ENCODE results near the gene PPM1M.

Gene PPM1M

DNA sequence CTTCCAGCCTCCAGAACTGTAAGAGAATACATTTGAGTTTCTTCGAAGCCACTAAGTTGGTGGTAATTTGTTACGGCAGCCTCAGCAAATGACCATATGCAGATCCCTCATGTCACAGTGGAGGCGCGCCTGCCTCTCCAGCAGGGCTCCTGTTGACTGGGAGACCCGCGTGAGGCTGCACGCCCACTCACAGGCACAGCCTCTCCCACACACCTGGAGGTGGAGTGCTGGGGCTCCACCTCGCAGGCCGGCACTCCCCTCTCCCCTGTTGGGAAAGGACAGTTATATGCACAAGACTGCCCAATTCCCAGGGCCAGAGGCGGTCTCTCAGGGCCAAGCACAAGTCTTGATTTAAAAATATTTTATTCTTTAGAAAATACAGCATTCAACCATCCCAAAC is 17.3 kb upstream of the PPM1M start:
- no peak for TF ChIP-seq ZFX (IDR thresholded peaks at IDR 0.05)
- no peak overlapping the region for H3K27ac ChIP-seq

DNA sequence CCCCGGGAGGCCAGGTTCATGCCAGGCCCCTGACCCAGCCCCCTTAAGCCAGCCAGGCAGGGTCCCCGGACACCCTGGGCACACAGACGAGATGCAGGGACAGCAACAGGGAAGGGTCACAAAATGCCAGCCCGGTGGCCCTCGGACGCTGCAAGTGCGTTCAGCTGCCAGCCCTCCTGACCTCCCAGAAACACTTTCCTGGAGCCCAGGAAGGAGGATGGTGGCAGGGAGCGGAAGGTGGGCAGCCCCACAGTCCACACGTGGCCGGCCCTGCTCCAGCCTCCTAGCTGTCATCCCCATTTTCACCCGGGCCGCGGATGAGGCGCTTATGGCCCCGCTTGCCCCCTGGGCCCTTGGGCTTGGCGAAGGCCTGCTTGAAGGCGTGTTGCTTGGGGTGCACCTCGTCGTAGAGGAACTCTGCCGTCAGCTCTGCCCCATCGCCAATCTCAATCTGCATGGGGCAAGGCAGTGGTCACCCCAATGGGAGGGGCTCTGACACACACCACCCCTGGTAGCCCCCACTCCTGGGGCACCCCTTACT is 16.7 kb upstream of the PPM1M start:
- TF ChIP-seq ZFX (IDR thresholded peaks at IDR 0.05), result no peak
- TF ChIP-seq, protein P1, sequence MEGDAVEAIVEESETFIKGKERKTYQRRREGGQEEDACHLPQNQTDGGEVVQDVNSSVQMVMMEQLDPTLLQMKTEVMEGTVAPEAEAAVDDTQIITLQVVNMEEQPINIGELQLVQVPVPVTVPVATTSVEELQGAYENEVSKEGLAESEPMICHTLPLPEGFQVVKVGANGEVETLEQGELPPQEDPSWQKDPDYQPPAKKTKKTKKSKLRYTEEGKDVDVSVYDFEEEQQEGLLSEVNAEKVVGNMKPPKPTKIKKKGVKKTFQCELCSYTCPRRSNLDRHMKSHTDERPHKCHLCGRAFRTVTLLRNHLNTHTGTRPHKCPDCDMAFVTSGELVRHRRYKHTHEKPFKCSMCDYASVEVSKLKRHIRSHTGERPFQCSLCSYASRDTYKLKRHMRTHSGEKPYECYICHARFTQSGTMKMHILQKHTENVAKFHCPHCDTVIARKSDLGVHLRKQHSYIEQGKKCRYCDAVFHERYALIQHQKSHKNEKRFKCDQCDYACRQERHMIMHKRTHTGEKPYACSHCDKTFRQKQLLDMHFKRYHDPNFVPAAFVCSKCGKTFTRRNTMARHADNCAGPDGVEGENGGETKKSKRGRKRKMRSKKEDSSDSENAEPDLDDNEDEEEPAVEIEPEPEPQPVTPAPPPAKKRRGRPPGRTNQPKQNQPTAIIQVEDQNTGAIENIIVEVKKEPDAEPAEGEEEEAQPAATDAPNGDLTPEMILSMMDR (conservative IDR thresholded peaks at IDR 0.05), result no peak
- no peak overlapping the region for H3K27ac ChIP-seq

DNA sequence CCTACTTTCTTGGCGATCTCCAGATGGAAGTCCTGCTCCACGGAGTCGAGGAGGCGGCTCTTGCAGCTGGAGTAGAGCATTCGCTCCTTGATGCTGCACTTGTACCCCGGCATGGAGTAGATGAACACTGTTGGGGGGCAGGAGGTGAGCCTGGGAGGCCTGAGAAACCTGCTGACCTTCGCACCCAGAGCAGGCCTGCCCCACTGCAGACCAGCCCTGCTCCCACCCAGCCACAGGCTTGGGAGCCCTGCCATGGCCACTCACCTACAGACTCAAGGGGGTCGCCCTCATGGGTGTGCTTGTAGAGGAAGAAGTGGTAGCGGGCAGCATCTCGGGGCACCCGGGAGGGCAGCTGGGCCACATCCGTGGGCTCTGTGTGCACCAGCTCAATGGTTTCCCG is 15.9 kb upstream of the PPM1M start:
- TF ChIP-seq, protein P1 (conservative IDR thresholded peaks at IDR 0.05), result no peak
- no peak for TF ChIP-seq ZFX (IDR thresholded peaks at IDR 0.05)
- H3K27ac ChIP-seq, result no peak overlapping the region

DNA sequence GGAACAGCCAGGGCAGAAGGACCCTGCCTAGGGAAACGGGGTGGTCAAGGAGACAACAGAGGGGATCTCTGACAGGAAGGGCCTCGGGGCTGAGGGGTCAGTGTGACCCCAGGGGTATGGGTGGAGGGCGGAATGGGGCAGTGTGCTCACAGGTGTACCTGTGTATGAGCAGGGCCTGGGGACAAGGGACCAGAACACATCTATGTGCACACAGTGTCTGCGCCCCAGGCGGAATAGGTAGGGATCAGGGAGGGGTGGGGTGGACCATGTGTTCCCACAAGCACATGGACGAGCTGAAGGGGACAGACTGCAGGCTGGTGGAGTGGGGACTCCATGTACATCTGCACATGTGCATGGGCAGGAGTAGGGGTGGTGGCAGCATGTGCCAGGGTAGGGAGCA is 15.1 kb upstream of the PPM1M start:
- no peak for TF ChIP-seq ZFX (IDR thresholded peaks at IDR 0.05)
- TF ChIP-seq, protein P1 (conservative IDR thresholded peaks at IDR 0.05), result no peak
- H3K27ac ChIP-seq, result no peak overlapping the region

DNA sequence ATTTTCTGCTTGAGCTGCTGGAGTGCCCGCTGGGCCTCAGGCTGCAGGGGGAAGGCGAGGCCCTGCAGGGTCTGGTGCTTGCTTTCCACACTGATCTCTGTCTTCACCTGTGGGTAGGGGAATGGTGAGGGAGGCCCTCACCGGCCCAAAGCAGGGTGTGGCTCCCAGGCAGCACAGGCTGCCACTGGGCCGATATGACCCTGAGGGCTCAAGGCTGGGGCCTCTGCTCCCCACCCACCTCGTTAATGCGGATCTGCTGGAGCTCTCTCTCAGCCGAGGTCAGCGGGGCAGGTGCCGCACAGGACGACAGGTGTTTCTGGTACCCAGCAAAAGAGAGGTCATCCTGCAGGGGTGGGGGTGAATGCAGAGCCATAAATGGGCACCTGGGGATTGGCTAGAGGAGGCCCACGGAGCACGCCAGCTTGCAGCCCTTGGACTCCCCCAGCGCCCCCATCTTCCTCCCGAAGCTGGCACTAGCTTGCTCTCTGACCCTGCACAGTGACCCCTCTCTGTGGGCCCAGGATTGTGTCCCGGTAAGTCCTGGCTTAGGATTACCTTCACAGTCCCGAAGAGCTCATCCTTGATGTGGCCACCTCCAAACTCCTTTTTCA is 14.6 kb upstream of the PPM1M start:
- H3K27ac ChIP-seq, result no peak overlapping the region
- TF ChIP-seq, protein P1 (conservative IDR thresholded peaks at IDR 0.05), result no peak
- no peak for TF ChIP-seq ZFX (IDR thresholded peaks at IDR 0.05)

DNA sequence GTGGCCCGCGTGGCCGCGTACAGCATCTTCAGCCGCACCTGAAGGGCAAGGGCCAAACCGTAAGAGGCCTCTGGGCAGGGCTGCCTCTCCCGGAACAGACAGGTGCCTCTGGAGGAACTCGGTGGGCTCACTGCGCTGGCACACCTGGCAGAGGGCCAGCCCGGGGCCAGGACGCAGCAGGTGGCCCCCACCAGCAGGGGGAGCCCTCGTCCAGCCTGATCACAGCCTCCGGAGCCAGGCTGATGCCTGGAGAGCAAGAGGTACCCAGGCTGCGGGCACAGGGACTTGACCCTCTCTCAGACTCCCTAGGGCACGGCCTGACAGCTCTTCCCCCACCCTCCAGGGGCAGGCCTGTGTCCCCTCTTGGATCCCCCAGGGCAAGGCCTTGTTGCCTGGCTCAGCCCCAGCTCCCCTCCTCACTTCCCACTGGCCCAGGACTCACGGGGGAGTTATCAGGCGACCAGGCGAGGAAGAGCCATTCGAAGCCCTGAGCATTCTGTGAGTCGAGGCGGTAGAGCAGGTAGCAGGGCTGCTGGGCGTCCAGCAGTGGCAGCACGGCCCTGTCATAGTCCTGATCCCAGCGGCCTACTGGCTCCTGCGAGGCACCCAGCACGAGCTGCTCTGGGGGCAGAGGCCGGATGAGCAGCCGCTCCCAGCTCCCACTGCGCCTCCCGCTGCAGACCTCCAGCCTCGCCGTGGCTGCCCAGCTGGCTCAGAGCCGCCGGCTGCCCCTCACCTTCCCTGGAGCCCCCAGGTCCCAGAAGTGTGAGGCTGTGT is 13.9 kb upstream of the PPM1M start:
- H3K27ac ChIP-seq, result no peak overlapping the region
- TF ChIP-seq ZFX (IDR thresholded peaks at IDR 0.05), result no peak
- TF ChIP-seq, protein P1 (conservative IDR thresholded peaks at IDR 0.05), result peak; percentile 91

DNA sequence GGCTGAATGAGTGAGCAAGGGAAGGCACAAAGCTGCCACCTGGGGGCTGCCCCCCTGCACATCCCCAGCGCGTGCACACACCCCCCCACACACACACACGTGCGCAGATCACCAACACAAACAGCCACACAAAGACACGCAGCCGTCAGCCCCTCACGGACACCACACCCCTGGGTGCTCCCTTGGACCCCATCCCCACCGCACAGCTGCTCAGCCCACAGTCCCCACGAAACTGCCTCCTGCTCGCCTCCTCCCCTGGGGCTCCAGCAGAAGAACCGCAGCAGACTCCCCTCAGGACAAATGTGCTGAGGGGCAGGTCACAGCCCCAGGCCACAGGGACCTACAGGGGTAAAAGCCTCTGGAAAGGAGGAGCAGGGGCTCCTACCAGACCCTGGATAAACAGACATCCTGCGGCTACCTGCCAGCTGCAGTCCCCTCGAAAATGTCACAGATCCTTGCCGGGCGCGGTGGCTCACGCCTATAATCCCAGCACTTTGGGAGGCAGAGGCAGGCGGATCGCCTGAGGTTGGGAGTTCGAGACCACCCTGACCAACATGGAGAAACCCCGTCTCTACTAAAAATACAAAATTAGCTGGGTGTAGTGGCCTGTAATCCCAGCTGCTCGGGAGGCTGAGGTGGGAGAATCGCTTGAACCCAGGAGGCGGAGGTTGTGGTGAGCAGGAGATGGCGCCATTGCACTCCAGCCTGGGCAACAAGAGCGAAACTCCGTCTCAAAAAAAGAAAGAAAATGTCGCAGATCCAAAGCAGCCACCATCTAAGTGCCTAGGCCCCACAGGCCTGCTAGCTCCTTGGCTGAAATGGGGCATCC is 13.1 kb upstream of the PPM1M start:
- no peak overlapping the region for H3K27ac ChIP-seq
- TF ChIP-seq, protein P1 (conservative IDR thresholded peaks at IDR 0.05), result peak; percentile 18; the same call in 1 of the 2 replicates
- TF ChIP-seq ZFX (IDR thresholded peaks at IDR 0.05), result no peak

Measured in C4-2B (cell line).